T-helper 1 cell treated with Interleukin-12 subunit alpha and Interleukin-12 subunit beta and Interleukin-4 antibody, amounts not matched to agents 30 μg/mL and 1 μg/mL, for 36 hours (primary cell): Measurements from ENCODE around the gene TIAM2.
"Not testable (repeated sequence)": the region's sequence is repeated elsewhere in the genome, so short reads cannot be mapped to it uniquely, and the experiment has no call there.

Source experiments
- H3K27ac Mint-ChIP-seq: one replicate; pipeline ENCODE4 v1.8.0; 2021; ENCODE audit warnings: mild to moderate bottlenecking, mixed read lengths
- H3K27me3 Mint-ChIP-seq: one replicate; pipeline ENCODE4 v1.8.0; 2021; ENCODE audit warnings: low read depth, mixed read lengths
- H3K36me3 Mint-ChIP-seq: one replicate; pipeline ENCODE4 v1.8.0; 2021; ENCODE audit warnings: low read depth, mixed read lengths
- H3K4me1 Mint-ChIP-seq: one replicate; pipeline ENCODE4 v1.8.0; 2021; ENCODE audit warnings: low read depth, mixed read lengths
- H3K4me3 Mint-ChIP-seq: one replicate; pipeline ENCODE4 v1.8.0; 2021; ENCODE audit warnings: mild to moderate bottlenecking, moderate library complexity, mixed read lengths
- H3K9me3 Mint-ChIP-seq: one replicate; pipeline ENCODE4 v1.8.0; 2021; ENCODE audit warnings: mixed read lengths

TIAM2 gene

GRCh38 chr6:155173488-155173887 lies 178.4 kb downstream of the TIAM2 start:
- Mint-ChIP-seq H3K4me1 (peaks cover 34% of the 10 kb centered on the region), H3K9me3 (no peaks in the 10 kb centered on the region), H3K36me3 (peaks cover 5% of the 10 kb centered on the region), H3K4me3 (no peak overlapping the region), H3K27me3 (no peaks in the 10 kb centered on the region), H3K27ac (peak overlapping the region; percentile 7)

- Mint-ChIP-seq H3K4me1 (peaks cover 34% of the 10 kb centered on the region), H3K27me3 (no peaks in the 10 kb centered on the region), H3K36me3 (no peaks in the 10 kb centered on the region), H3K27ac (peak overlapping the region; percentile 49), H3K4me3 (no peak overlapping the region), H3K9me3 (no peaks in the 10 kb centered on the region)
These were observed 179.6 kb downstream of the TIAM2 start for GRCh38 chr6:155174576-155175211.

- peaks cover 1% of the 10 kb centered on the region for H3K36me3 Mint-ChIP-seq
- no peaks in the 10 kb centered on the region for H3K9me3 Mint-ChIP-seq
- no peaks in the 10 kb centered on the region for H3K27me3 Mint-ChIP-seq
- H3K4me1 Mint-ChIP-seq, result peaks cover 22% of the 10 kb centered on the region
- no peak overlapping the region for H3K4me3 Mint-ChIP-seq
- H3K27ac Mint-ChIP-seq, result no peak overlapping the region
These were observed 182.3 kb downstream of the TIAM2 start for GRCh38 chr6:155177363-155177961.

GRCh38 chr6:155181498-155181897 lies 186.4 kb downstream of the TIAM2 start:
- Mint-ChIP-seq H3K4me3 (no peak overlapping the region), H3K27me3 (no peaks in the 10 kb centered on the region), H3K27ac (no peak overlapping the region), H3K36me3 (peaks cover 1% of the 10 kb centered on the region), H3K4me1 (peaks cover 9% of the 10 kb centered on the region), H3K9me3 (no peaks in the 10 kb centered on the region)

- Mint-ChIP-seq H3K9me3 (no peaks in the 10 kb centered on the region), H3K4me1 (peaks cover 10% of the 10 kb centered on the region), H3K27me3 (no peaks in the 10 kb centered on the region), H3K27ac (no peak overlapping the region), H3K36me3 (peaks cover 1% of the 10 kb centered on the region), H3K4me3 (no peak overlapping the region)
These were observed 187.0 kb downstream of the TIAM2 start for GRCh38 chr6:155182103-155182502.

GRCh38 chr6:155183095-155183494 lies 188.0 kb downstream of the TIAM2 start:
- H3K27ac Mint-ChIP-seq, result no peak overlapping the region

GRCh38 chr6:155185041-155185440 lies 189.9 kb downstream of the TIAM2 start:
- not testable (repeated sequence) for H3K27ac Mint-ChIP-seq, H3K9me3 Mint-ChIP-seq, H3K4me3 Mint-ChIP-seq, H3K27me3 Mint-ChIP-seq, H3K36me3 Mint-ChIP-seq
- peaks cover 30% of the 10 kb centered on the region for H3K4me1 Mint-ChIP-seq

More at GRCh38 chr6:155183095-155183494, 188.0 kb downstream of the TIAM2 start:
- H3K4me1 Mint-ChIP-seq, result peaks cover 14% of the 10 kb centered on the region
- H3K4me3 Mint-ChIP-seq, result no peak overlapping the region
- H3K36me3 Mint-ChIP-seq, result peaks cover 1% of the 10 kb centered on the region
- H3K27me3 Mint-ChIP-seq, result no peaks in the 10 kb centered on the region
- no peaks in the 10 kb centered on the region for H3K9me3 Mint-ChIP-seq

GRCh38 chr6:155185544-155185943 lies 190.4 kb downstream of the TIAM2 start:
- H3K4me3 Mint-ChIP-seq, result no peak overlapping the region
- H3K4me1 Mint-ChIP-seq, result peaks cover 31% of the 10 kb centered on the region
- peaks cover 1% of the 10 kb centered on the region for H3K36me3 Mint-ChIP-seq
- H3K27ac Mint-ChIP-seq, result peak overlapping the region; percentile 81
- no peaks in the 10 kb centered on the region for H3K9me3 Mint-ChIP-seq
- no peaks in the 10 kb centered on the region for H3K27me3 Mint-ChIP-seq

GRCh38 chr6:155186052-155186658 lies 191.0 kb downstream of the TIAM2 start:
- Mint-ChIP-seq H3K27ac (peak overlapping the region; percentile 81), H3K9me3 (no peaks in the 10 kb centered on the region), H3K4me3 (no peak overlapping the region), H3K27me3 (no peaks in the 10 kb centered on the region), H3K4me1 (peaks cover 31% of the 10 kb centered on the region), H3K36me3 (no peaks in the 10 kb centered on the region)

- peaks cover 28% of the 10 kb centered on the region for H3K4me1 Mint-ChIP-seq
- no peaks in the 10 kb centered on the region for H3K36me3 Mint-ChIP-seq
- no peaks in the 10 kb centered on the region for H3K27me3 Mint-ChIP-seq
- no peaks in the 10 kb centered on the region for H3K9me3 Mint-ChIP-seq
- no peak overlapping the region for H3K4me3 Mint-ChIP-seq
- no peak overlapping the region for H3K27ac Mint-ChIP-seq
These were observed 192.0 kb downstream of the TIAM2 start for GRCh38 chr6:155187106-155187505.

- H3K27ac Mint-ChIP-seq, result no peak overlapping the region
- H3K4me1 Mint-ChIP-seq, result peaks cover 28% of the 10 kb centered on the region
- no peaks in the 10 kb centered on the region for H3K27me3 Mint-ChIP-seq
- H3K9me3 Mint-ChIP-seq, result no peaks in the 10 kb centered on the region
- H3K4me3 Mint-ChIP-seq, result no peak overlapping the region
- no peaks in the 10 kb centered on the region for H3K36me3 Mint-ChIP-seq
These were observed 193.0 kb downstream of the TIAM2 start for GRCh38 chr6:155187994-155188706.

GRCh38 chr6:155188707-155189496 lies 193.8 kb downstream of the TIAM2 start:
- no peak overlapping the region for H3K4me3 Mint-ChIP-seq

GRCh38 chr6:155190677-155191076 lies 195.6 kb downstream of the TIAM2 start:
- Mint-ChIP-seq H3K4me3 (no peak overlapping the region), H3K27me3 (peaks cover 1% of the 10 kb centered on the region), H3K36me3 (peaks cover 2% of the 10 kb centered on the region), H3K9me3 (no peaks in the 10 kb centered on the region), H3K4me1 (peaks cover 28% of the 10 kb centered on the region), H3K27ac (no peak overlapping the region)

More at GRCh38 chr6:155188707-155189496, 193.8 kb downstream of the TIAM2 start:
- Mint-ChIP-seq H3K4me1 (peaks cover 28% of the 10 kb centered on the region), H3K9me3 (no peaks in the 10 kb centered on the region), H3K27me3 (no peaks in the 10 kb centered on the region), H3K36me3 (no peaks in the 10 kb centered on the region), H3K27ac (peak overlapping the region; percentile 47)

- Mint-ChIP-seq H3K36me3 (peaks cover 11% of the 10 kb centered on the region), H3K4me3 (no peak overlapping the region), H3K27me3 (peaks cover 5% of the 10 kb centered on the region), H3K9me3 (peaks cover 20% of the 10 kb centered on the region), H3K27ac (no peak overlapping the region), H3K4me1 (peaks cover 13% of the 10 kb centered on the region)
These were observed 198.4 kb downstream of the TIAM2 start for GRCh38 chr6:155193526-155193925.
